ENCODE results near the gene FXYD4. TPM values are rescaled to one million over a fixed set of nuclear protein-coding genes. Genes with fewer than 3 reads are reported as not detected.

Gene FXYD4
- total RNA-seq, 1 donor: not detected

- Histone ChIP-seq H3K9me3 (ENCODE audit: low read depth, low read length) (no peaks in the 10 kb centered on the region), H3K27me3 (ENCODE audit: insufficient read depth, low read length) (no peaks in the 10 kb centered on the region), H3K4me3 (ENCODE audit: low read length) (no peak overlapping the region), H3K4me1 (ENCODE audit: insufficient read depth, low read length) (peaks cover 29% of the 10 kb centered on the region)
Observed at GRCh38 chr10:43424416-43424815, 53.0 kb downstream of the FXYD4 start.

Other genes with a start within 250 kb of the FXYD4 start
- 68.8 TPM for gene CSGALNACT2, start 233.2 kb upstream of the FXYD4 start, total RNA-seq
- gene RASGEF1A, start 104.6 kb upstream of the FXYD4 start, total RNA-seq: 1.3 TPM
- gene HNRNPF, start 37.5 kb downstream of the FXYD4 start, total RNA-seq: 118 TPM
- 13.1 TPM for gene ZNF487, start 65.5 kb downstream of the FXYD4 start, total RNA-seq
- gene ZNF239, start 203.0 kb downstream of the FXYD4 start, total RNA-seq: 0.31 TPM
- gene ZNF485, start 234.8 kb downstream of the FXYD4 start, total RNA-seq: 1.9 TPM